ENCODE data around the gene NHERF2. TPM values are rescaled to one million over a fixed set of nuclear protein-coding genes. Genes with fewer than 3 reads are reported as not detected.

NHERF2 gene
- total RNA-seq, 3 donors from 2014 or later, result 54.5 to 65.4 (median 60.0) TPM

DNA sequence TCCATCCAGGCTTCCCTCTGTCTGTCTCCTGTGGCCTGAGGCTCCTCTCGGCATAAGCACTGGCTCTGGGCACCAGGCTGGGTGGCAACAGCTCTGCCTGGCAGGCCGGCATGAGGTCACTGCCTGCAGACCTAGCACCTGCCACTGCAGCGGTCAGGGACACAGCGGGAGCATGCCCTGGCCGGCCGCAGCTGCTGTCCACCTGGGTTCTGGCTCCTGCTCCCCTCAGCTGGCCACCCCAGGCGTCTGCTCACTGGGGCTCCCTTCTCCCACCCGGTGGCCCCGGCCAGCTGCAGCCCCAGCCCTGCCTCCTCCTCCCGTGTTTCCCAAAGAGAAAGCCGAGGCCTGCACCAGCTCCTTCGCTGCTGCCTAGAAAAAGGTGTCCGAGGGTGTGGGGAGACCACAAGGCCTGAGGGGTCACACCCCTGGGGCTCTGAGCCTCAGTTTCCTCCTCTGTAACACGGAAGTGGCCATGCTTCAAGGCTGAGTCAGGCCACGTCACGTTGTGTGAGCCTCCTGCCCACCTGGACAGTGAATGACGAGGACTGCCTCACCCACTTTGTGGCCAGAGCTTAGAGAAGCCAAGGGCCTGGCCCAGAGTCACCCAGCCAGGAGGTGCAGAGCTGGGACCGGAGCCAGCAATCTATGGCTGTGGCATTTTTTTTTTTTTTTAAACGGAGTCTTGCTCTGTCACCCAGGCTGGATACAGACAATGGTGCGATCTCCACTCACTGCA is 14.3 kb downstream of the NHERF2 start:
- intact Hi-C loops (cut with DNase I, micrococcal nuclease), result no loop called here
- H3K4me1 ChIP-seq (ENCODE audit: low read depth), result peaks cover 64% of the 10 kb centered on the region
- TF ChIP-seq, protein P1, sequence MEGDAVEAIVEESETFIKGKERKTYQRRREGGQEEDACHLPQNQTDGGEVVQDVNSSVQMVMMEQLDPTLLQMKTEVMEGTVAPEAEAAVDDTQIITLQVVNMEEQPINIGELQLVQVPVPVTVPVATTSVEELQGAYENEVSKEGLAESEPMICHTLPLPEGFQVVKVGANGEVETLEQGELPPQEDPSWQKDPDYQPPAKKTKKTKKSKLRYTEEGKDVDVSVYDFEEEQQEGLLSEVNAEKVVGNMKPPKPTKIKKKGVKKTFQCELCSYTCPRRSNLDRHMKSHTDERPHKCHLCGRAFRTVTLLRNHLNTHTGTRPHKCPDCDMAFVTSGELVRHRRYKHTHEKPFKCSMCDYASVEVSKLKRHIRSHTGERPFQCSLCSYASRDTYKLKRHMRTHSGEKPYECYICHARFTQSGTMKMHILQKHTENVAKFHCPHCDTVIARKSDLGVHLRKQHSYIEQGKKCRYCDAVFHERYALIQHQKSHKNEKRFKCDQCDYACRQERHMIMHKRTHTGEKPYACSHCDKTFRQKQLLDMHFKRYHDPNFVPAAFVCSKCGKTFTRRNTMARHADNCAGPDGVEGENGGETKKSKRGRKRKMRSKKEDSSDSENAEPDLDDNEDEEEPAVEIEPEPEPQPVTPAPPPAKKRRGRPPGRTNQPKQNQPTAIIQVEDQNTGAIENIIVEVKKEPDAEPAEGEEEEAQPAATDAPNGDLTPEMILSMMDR (IDR thresholded peaks at IDR 0.05), result no peak
- no peaks in the 10 kb centered on the region for H3K36me3 ChIP-seq (ENCODE audit: low read depth)
- ATAC-seq, result peak; percentile 47
- no peak overlapping the region for H3K4me3 ChIP-seq
- no peaks in the 10 kb centered on the region for H3K9me3 ChIP-seq
- DNase-seq, result peak in 2 of 3 donors; percentile 79 to 81

DNA sequence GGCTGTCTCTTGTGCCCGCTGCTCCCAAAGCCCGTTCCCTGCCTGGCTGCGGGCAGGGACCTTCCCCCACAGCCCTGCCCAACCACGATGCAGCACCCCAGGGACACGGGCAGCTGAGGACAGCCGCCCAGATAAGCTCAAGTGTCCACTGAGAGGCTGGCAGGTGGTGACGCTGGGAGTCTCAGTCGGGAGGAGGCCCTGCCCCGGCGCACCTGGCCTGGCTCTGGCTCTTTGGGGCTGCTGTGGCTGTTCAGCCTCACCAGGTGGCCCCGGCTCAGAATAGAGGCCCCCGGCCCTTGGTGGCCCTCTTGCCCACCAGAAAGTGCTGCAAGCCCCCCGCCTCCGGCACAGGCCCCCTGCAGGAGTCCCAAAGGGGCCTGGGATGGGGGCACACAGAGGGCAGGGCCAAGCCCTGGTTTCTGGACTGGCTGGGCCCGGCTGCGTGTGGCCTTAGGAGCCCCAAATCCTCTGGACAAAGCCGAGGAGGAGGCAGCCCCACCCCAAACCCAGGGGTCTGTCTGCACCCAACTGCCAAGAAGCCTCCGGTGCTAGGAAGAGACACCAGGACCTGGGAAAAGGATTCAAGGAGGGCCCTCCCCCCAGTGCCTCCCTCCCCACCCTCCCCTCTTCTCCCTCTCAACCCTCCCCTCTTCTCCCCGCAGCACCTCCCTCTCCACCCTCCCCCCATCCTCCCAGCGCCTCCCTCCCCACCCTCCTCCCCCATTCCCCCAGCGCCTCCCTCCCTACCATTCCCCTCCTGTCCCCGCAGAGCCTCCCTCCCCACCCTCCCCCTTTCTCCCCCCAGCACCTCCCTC is 15.7 kb downstream of the NHERF2 start:
- ATAC-seq (peak; percentile 36), DNase-seq (peak in 1 of 3 donors; percentile 70)
- Histone ChIP-seq H3K4me3 (no peak overlapping the region), H3K9me3 (no peaks in the 10 kb centered on the region), H3K36me3 (ENCODE audit: low read depth) (no peaks in the 10 kb centered on the region), H3K4me1 (ENCODE audit: low read depth) (peaks cover 65% of the 10 kb centered on the region)
- TF ChIP-seq, protein P1 (IDR thresholded peaks at IDR 0.05), result no peak
- intact Hi-C loops (cut with DNase I, micrococcal nuclease), result no loop called here

DNA sequence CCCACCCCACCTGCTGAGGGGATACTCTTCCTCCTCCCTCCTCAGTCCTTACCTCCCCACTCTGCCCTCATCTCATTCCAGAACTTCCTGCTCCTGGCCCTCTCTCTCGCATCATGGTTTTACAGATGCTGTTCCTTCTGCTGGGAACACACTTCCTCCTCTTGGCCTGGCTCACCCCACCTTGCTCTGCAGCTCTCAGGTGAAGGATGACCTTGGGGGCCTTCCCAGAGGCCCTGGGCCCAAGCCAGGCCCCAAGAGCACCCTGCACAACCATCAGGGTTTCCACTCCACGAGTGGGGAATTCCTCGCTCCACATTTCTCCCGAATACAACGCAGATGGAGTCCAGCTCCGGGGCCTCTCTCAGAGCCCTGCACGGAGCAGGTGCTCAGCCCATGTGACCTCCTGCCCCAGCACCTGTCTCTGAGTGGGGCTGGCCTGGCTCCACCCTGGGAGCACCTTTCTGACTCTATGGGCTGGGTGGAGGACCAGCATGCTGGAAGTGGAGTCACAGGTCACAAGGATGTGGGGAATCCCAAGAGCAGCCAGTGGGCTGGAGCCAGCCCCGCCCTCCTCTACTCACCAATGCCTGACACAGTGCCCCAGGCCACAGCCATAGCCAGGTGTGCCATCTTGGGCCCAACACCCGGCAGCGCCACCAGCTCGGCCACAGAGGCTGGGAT is 16.4 kb downstream of the NHERF2 start:
- peak; percentile 67 to 86 (median 75) for DNase-seq
- peak; percentile 57 for ATAC-seq
- TF ChIP-seq, protein P1 (IDR thresholded peaks at IDR 0.05), result no peak
- Histone ChIP-seq H3K4me1 (ENCODE audit: low read depth) (peaks cover 65% of the 10 kb centered on the region), H3K4me3 (no peak overlapping the region), H3K9me3 (no peaks in the 10 kb centered on the region), H3K36me3 (ENCODE audit: low read depth) (no peaks in the 10 kb centered on the region)
- intact Hi-C loops (cut with DNase I, micrococcal nuclease), result no loop called here

DNA sequence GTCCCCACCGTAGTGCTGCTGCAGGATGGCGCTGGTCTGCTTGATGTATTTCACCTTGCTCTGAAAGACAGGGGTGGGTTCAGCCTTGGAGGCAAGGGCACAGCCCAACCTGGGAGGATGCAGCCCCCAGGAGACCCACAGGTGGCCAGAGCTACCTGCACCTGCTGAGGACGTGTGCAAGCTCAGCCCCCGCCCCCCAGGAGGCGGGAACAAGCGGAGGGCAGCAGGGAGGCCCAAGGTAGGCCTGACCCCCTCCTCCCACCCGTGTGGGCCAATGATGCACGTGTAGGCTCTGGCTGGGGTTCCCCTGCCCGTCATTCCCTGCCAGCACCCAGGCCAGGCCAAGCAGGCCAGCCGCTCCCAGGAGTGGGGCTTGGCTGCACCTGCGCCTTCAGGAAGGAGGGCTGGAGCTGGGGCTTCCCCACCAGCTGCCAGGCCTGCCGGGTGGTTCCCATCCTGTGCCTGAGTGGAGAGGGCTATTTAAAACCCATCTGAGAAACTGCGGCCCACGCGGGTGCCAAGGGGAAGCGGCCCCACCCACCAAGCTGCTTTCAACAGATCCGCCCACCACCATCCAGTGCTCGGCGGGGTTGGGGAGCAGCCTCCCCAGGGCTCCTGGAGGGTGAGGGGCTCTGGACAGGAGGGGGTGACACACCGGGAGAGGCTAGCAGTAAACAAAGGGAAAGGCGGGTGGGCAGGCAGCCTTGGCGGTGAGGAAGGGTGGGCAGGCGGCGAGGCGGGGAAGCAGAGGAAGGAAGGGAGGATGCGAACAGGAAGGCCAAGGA is 17.2 kb downstream of the NHERF2 start:
- no peaks in the 10 kb centered on the region for H3K9me3 ChIP-seq

More for the DNA sequence above, 17.2 kb downstream of the NHERF2 start:
- H3K4me3 ChIP-seq, result no peak overlapping the region
- intact Hi-C loops (cut with DNase I, micrococcal nuclease), result no loop called here
- peak; percentile 48 for ATAC-seq
- DNase-seq, result peak; percentile 61 to 88 (median 79)
- TF ChIP-seq, protein P1 (IDR thresholded peaks at IDR 0.05), result no peak
- H3K36me3 ChIP-seq (ENCODE audit: low read depth), result no peaks in the 10 kb centered on the region
- peaks cover 69% of the 10 kb centered on the region for H3K4me1 ChIP-seq (ENCODE audit: low read depth)
